ENCODE measurements around the gene MFAP3.
"Not testable (repeated sequence)": the region's sequence is repeated elsewhere in the genome, so short reads cannot be mapped to it uniquely, and the experiment has no call there.

The MFAP3 gene

DNA sequence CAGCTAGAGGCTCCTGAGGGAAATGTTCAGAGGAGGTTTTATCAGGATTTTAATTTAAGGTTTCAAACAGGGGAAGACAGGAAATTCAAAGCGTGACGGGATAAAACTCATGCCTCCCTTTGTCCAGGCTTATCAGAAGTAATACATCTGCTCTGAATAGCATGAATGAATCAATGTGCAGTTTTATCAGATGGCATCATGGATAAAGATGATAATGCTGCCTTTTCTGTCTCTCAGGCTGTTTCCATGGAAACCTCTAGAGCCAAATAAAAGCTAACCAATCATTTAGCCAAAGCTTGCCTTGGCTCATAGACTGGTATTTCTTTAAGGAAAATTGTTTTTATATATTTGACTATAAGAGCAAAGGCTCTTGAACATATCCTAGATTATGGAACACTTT is 16.4 kb downstream of the MFAP3 start:
- DNase-seq = no peak

DNA sequence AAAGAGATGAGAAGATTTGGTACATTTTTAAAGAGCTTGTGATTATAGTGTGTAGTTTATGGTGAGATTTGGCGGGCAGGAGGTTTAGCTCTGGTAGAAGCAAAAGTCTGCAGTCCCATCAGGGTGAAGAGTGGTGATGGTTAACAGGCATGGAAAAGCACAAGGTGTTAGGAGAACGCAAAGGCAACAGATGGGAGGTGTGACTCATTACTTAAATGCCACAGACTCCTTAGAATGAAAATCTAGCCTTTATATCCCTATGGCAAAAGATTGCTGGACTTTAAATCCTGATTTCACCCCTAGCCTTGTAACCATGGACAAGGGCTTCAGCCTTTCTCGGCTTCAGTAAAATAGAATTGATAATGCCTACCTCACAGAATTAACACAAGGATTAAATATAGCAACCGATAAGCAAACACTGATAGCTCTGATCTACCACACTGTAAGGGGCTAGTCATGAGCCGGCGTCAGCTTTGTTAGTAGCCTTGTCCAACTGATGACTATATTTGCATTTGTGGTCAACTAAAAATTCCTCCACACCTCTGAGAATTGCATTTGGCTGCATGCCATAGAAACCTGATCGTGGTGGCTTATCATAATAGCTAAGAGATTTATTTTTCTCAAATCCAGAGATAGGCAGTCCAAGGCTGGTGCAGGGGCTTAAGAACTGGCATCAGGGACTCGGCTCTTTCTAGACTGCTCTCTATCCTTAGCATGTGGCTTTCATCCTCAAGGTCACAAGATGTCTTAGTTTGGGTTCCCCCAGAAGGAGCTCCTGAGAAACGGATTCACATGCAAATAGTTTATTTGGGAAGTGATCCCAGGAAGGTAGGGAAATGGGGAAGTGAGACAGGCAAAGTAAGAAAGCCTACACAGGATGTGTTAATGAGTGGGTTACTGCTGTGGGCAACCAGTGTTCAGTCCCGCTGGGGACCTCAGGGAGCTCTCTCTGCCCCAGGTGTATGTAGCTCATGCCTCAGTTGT is 19.6 kb downstream of the MFAP3 start:
- DNase-seq = no peak

DNA sequence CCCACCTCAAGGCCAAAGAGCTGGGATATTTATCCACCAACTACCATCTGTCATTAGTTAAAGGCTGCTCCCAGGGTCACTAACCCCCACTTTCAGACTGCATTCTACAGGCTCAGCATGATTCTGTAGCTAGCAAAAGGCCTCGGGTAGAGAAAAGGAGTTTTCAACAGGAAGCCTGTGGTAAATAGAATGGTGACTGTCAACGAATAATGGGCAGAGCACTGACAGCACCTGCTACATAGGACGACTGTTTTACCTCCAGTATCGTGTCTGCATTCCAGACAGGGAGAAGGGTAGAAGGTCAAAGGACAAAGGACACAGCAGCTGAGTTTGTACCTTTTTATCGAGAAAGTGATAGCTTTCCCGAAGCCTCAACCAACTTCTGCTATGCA is 20.3 kb downstream of the MFAP3 start:
- no peak for DNase-seq

DNA sequence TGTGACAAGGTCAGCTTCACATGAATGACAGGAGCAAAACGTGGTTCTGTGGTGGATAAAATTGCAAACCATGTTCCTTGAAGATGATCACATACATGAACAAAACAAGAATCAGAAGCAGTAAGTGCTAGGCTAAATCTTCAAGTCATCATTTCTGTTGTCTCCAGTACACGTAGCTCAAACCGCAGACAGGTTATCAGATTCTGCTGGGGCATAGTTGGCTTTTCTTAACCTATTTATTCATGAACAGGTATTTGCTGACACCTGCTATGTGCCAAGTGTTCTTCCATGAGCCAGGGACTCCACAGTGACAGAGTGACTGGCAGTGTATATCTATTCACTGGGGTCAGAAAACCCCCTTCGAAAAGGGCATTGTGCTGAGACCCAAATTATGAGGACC is 20.8 kb downstream of the MFAP3 start:
- no peak for DNase-seq

DNA sequence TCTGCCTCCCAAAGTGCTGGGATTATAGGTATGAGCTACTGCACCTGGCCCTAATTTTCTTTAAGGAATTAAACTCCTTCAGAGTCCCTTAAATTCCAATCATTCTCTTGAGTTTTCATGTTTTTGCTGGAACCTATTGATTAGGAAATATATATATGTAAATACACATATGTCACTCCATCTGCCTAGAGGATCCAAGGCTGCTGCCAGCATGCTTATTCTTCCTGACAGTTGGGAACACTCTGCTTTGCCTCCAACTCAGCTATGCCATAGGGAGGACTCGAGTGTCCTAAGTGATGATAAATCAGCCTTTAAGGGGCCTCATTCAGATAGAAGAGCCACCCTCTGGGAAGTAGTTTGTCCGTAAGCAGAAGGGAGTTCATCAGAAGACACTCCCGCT is 21.8 kb downstream of the MFAP3 start:
- DNase-seq = no peak

DNA sequence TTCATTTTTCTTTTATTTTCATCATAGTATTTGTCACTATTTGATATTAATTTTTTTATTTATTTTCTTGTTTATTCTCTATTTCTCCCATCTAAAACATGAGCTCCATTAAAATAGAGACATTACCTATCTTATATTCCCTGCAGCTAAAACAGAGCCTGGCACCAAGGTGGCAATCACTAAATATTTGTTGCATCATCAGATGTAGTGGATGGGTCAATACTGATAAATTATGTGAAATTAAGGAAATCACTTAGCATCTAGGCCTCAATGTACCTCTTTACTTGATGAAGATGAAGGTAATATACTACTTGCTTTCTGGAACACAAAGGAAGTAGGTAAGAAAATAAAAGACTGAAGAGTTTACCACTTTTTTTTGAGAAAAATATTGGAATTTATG is 24.6 kb downstream of the MFAP3 start:
- DNase-seq = no peak

DNA sequence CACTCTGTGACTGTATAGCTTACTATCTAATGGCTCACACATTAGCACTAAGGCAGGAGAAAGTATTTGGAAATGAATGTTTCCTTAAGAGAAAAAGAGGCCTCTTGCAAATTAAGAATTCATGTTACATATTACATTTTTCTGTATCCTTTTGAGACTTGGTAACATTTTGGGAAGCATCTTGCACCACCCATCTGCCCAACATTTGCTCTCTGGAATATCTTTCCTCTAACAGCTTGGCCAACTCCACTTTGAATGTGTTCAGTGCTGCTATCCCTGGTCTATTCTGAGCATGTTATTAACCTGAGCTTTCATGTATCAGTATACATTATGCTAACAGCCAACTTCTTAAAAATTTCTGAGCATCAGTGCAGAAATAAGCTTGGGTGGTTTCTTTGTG is 27.2 kb downstream of the MFAP3 start:
- DNase-seq = no peak

DNA sequence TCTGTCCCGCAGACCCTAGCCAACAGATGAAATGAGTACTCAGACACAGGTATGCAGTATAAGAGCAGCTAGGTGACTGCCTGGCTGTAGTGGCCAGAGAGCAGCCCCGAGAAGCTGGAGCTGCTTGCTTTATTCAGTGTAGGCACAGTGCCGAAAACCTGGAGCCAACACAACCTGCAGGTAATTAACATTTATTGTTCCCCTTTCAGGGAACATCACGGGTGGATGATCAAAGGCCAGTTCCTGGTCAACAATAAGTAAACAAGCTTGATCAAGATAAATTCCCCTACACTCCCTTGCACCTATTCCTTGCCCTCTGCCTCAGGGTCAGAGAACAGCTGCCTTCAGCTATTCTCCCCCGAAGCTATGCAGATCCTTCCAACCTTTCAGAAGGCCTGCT is 31.1 kb downstream of the MFAP3 start:
- not testable (repeated sequence) for DNase-seq

DNA sequence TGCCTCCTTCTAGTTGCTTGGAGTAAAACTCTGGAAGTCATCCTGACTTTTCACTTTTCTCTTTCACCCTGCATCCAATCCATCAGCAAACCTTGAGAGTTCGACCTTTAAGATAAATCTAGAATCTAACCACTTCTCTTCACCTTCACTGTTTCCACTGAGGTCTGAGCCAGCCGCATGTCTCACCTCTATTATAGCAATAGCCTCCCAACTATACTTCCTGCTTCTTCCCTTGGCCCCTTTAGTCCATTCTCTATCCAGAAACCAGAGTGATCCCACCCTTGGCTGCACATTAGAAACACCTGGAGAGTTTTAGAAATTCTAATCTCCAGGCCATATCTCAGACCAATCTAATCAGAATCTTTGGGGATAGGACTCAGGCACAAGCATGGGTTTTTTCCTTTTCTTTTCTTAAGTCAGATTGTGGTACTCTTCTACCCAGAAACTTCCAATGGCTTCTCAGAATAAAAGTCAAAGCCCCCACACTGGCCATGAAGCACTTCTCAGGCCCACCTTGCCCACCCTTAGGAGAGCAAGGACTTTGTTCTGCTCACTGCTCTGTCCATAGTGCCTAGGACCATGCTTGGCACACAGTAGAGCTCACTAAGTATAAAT is 33.1 kb downstream of the MFAP3 start:
- no peak for DNase-seq

DNA sequence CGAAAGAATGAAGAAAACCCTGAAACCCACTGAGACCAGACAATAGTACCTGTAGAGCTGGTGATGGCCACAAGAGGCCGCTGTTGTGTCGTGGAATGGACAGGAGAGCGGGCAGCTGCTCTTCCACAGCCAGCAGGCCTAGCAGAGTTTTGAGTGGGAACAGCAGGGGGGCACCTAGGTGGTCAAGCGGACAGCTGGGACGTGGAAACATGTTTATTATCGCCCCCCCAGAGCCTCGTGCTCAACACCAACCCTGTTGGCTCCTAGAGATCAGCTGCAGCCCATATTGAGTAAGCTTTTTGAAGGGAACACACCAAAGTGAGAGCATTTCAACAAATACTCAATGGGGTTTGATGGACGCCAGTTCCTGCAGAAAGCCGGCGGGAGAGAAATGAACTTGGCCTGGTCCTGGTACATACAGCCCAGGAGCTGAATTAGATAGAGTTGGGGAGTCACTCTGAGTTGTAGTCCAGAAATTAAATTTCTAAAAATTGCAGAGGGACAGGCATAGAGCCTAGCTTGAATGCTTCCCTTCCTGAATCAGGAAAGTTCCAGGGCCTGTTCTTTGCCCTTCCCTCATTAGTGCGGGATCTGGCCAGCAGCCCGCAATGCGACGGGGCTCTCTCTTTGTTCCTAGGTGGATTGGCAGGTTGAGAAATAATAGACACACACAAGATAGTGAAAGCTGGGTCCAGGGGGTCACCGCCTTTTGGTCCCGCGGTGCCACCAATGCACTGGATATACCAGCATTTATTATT is 33.8 kb downstream of the MFAP3 start:
- peak; percentile 81 for DNase-seq

DNA sequence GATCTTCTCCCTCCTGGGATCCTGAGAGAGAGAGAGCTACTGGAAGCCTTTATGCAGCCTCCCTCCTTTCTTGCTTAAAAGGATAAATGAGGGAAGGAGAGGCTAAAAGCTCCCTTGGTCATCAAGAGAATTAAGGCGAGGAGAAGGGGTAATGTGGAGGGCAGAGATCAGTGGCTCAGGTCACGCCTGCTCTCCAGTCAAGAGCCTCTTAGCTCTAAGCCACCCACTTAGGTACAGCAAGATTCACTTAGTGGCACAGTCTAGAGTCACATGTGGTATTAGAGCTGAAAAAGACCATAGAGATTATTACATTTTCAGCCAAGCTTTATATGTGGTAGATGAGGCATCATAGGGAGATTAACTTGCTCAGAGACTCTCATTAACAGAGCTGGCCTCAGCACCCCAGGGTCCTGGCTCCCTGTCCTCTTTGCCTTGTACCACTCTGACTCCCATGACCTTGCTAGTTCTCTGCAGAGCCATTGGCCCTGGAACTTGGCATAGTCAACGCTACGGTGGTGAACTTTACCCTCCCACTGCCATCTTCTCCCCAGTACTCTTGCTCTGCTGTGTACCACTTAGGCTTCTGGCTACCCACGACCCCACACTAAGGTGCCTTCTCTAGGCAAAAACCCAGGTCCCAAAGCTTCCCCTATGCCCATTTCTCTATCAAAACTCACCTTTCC is 37.6 kb downstream of the MFAP3 start:
- no peak for DNase-seq

DNA sequence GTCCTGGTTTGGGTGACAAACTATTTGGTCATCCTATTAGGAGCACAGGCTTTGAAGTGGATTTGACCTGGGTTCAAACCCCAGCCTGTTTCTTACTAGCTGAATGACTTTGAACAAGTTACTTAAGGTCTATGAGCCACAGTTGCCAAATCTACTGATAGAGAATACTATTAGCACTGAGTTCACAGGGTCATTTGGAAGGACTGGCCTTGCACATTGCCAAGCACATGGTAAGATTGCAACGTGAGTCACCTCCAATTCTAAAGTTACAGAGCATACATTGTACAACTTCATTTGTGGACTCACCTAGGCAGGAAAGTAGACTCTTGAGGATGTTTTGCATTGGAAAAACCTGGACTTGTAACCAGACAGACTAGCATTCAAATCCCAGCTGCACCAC is 38.9 kb downstream of the MFAP3 start:
- no peak for DNase-seq

DNA sequence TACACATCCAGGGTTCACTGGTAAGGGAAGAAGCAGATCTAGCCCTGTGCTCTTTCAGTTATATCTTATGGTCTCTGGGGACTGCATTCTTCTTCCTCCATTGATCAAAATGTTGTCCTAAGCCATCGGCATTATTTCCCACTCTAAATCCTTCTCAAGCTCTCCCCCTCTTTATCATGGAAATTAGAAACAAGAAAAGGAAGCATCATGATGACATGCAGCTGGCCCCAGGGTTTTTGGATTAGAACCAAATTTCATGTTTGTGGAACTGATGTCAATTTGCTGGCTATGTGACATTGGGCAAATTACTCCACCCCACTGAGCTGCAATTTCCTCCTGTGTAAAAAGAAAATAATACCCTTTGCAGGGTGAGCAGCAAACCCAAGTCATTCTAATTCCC is 39.5 kb downstream of the MFAP3 start:
- no peak for DNase-seq

DNA sequence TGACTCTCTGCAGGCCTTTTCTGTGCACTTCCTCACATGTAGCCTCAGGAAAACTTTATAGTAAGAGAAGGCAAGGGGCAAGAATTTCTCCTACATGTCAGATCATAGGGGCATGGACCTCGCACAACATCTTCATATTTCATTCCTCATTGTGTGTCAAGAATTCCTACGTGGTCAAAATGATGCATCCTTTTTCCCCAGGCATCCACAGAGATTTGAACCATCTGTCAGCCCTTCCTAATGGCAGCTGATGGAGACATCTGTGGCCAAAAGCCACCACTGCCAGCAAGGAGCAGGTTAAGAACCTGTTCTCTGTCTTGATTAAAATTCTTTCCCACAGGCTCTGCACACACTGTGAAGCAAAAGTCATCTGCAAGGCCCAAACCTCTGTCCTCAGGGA is 42.5 kb downstream of the MFAP3 start:
- no peak for DNase-seq

DNA sequence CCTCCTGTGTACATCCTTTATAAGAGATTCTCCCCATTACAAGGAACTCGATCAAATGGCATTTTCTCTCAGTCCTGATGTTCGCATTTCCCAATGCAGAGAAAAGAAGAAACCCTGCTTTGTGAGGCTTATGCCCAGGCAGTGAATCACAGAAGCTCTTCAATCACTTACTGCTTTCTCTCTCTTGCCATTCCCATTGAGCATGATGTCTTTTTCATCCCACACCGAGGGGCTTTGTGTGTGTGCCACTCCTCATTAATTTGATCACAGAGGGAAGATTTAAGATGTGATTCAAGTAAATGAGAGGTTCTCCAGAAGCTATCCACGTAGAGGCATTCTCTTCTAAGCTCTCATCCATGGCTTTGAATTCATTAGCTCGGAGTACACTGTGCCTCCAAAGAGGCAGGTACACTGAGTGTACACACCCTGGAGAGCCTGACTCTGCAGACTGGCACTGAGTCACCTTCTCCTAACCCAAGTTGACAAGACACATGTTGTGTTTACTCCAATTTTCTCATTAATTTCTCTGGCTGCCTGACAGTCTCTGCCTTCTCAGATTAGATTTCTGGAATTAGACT is 45.4 kb downstream of the MFAP3 start:
- no peak for DNase-seq

DNA sequence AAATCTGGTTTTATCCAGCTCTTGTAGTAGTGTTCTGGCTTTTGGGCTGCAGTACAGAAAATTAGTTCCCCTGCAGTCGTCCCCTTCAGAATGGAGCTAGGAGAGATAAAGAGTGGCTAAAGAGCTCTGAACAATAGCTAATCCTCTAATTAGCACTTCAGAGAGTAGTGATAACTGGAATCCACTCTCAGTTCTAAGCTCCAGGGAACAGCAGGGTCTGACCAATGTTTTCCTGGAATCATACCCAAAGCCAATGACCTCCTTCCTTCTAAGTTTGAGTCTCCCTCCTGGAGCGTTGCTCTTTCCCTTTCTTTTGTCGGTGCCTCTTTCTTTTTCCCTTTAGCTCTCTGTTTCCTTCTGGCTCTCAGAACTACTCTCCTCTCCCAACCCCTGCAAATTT is 47.4 kb downstream of the MFAP3 start:
- DNase-seq = no peak

DNA sequence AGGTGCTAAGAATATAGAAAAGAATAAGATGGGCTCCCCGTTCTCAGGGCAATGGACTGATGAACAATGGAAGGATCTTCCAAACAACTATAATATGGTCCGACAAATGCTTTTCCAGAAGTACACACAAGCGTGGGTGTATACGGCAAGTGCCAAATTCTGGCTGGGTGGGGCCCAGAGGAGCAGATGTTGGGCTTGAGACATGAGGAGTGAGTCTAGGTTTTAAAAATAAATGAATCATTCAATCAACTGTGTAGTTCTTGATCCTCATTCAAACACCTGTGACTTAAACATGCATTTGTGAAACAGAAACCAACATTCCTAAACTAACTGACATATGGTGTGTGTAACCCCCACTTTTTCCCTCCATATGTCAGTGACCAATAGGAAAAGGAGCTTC is 47.9 kb downstream of the MFAP3 start:
- DNase-seq = no peak

DNA sequence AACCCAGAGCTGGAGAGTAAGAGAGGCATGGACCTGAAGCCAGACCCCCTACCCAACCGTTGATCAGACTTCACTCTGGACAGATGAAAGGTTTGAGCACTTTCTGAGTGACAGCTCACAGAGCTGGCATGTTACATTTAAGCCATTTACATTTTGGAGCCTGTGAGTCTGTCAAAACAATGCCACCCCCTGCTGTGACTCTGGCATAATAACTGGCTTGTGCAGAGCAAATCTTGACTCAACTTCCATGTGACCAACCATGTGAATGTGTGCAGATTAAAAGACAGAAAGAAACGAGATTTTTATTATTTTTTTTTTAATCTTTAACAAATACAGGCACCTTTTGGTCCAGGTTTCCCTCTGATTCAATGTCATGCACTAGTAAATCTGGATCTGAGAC is 48.5 kb downstream of the MFAP3 start:
- DNase-seq = no peak

DNA sequence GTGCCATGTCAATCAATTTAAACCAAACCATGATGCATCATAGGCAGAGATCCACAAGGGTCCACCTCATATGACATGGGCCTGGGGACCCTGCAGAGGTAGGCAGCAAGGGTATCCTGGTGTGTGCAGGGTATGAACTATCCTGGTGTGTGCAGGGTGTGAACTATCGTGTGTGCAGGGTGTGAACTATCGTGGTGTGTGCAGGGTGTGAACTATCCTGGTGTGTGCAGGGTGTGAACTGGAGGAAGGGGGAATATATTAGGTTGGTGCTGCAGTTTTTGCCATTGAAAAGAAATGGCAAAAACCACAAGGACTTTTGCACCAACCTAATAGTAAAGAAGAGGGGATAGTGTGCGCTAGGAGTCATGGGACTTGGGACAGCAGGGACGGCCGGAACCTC is 50.0 kb downstream of the MFAP3 start:
- DNase-seq = no peak

DNA sequence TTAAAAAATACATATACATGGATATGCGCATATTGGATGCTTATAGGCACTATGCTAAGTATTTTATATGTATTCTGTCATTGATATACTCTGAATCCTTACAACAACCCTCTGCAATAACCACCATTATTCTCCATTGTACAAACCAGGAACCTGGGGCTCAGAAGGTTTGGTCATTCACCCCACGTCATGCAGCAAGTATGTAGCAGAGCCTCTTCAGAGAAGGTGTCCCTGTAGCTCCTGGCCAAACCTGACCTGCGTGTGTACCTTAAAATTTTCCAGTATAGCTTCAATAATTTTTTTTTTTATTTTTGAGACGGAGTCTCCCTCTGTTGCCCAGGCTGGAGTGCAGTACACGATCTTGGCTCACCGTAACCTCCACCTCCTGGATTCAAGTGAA is 51.9 kb downstream of the MFAP3 start:
- no peak for DNase-seq

DNA sequence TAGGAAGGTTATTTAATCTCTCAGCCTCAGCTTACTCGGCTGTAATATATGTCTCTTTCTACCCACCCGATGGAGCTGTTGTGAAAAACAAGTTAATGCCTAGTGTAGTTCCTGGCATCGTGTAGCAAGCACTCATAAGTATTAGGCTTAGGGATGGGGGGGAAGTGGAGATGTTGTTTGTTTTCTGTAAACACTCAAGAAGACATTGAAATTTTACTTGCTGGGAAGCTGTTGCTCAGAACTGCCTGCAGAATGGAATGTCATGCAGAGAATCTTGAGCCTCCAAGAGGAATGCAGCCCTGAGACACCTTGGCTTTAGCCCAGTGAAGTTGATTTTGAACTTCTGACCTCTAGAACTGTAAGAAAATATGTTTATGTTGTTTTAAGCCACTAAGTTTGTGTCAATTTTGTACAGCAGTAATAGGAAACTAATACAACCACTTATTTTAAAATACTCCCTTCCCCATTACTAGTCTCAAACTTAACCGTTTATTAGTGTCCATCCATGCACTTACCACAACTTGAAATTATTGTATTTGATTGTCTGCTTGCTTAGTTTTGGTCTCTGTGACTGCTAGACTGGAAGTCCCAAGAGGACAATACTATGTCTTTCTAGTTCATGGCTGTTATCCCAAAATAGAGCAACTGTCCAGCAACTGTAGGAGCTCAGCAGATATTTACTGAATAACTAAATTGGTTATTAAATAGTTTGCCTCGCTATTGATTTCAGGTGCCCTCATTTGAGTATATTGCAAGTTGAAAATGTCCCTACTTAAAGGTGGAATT is 53.8 kb downstream of the MFAP3 start:
- no peak for DNase-seq

DNA sequence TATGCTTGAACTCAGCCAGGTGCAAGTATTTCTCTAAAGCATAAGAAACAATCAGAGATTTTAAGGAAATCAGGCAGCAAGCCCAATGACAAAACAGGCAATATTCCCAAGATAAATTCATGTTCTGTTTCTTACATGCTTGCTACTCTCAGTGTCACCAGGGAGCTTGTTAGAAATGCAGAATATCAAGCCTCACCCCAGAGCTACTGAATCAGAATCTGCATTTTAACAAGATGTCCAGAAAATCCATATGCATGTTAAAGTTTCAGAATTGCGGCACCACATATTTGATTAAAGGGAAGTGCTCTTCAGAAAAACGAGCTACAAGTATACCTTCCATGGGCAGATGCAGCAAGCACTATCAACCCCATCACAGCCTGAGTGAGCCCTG is 54.4 kb downstream of the MFAP3 start:
- no peak for DNase-seq

Data from activated naive CD4-positive, alpha-beta T cell treated with anti-CD3 and anti-CD28 coated beads, Interleukin-2, amount 50 U/mL, for 16 hours (primary cell).